Hematopoietic multipotent progenitor cell treated with erythropoietin and hydrocortisone succinate and interleukin-3 and kit ligand, for 15 days (in vitro differentiated cells): ENCODE measurements around the gene ZBTB22.
"Not testable (repeated sequence)": the region's sequence is repeated elsewhere in the genome, so short reads cannot be mapped to it uniquely, and the experiment has no call there.

Experiments
- DNase-seq: peaks from one replicate; pipeline ENCODE4 v3.0.0-alpha.2; 2015; ENCODE audit warnings: low spot score

The ZBTB22 gene, protein sequence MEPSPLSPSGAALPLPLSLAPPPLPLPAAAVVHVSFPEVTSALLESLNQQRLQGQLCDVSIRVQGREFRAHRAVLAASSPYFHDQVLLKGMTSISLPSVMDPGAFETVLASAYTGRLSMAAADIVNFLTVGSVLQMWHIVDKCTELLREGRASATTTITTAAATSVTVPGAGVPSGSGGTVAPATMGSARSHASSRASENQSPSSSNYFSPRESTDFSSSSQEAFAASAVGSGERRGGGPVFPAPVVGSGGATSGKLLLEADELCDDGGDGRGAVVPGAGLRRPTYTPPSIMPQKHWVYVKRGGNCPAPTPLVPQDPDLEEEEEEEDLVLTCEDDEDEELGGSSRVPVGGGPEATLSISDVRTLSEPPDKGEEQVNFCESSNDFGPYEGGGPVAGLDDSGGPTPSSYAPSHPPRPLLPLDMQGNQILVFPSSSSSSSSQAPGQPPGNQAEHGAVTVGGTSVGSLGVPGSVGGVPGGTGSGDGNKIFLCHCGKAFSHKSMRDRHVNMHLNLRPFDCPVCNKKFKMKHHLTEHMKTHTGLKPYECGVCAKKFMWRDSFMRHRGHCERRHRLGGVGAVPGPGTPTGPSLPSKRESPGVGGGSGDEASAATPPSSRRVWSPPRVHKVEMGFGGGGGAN

DNA sequence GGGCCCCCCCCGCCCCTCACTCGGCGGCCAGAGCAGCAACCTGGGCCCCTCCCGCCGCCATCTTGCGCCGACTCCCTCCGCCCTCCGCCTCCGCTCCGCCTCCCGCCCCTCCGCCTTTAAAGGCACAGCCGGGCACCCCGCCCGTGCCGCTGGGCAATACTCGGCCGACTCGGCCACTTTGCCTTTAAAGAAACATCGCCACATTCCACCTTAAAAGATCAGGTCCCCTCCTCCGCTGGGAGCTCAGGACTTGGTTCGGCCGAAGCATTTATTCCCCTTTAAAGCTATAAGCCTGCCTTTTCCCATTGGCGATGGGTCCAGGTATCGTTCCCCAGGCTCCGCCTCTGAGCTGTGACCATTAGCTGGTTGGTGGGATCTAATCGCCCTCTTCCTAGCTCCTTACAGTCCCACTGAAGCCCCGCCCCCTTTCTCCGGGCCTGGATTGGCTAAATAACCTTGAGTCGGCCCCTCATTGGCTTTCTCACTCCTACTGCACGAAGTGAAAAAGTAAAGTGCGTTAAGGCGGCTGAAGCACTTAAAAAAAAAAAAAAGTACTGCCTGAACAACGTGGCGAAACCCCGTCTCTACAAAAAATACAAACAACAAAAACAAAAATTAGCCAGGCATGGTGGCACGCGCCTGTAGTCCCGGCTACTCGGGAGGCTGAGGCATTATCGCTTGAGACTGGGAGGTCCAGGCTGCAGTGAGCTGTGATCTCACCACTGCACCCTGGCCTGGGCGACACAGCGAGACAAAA lies at the start of gene ZBTB22:
ZBTB22 (minus strand) TSS at position 76 of the 757 bp plus-strand sequence. CDS start 828 bp downstream, outside the sequence.
- DNase-seq, result peak; percentile 99

DNA sequence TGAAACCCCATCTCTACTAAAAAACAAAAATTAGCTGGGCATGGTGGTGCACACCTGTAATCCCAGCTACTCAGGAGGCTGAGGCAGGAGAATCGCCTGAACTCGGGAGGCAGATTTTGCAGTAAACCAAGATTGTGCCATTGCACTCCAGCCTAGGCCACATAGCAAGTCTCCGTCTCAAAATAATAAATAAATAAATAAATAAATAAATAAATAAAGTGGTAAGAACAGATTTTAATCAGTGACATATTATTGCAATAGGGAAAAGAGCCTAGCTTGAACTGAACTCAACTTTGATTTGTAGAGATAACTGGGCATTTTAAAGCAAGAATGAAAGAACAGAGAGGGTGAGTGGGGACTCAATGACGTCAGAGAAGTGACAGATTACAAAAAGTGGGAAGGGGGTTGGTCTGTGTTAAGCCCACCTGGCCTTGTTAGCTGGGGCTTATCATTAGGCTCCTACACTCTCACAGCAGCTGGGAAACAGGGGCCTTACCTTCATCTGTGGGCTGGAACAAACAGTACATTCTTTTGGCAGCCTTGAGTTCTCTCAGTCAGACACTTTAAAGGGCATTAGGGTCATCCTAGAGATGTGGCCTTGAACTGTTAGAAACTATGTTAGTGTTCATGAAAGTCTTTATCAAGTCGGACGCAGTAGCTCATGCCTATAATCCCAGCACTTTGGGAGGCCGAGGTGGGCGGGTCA lies 49.6 kb upstream of the ZBTB22 start:
- no peak for DNase-seq

DNA sequence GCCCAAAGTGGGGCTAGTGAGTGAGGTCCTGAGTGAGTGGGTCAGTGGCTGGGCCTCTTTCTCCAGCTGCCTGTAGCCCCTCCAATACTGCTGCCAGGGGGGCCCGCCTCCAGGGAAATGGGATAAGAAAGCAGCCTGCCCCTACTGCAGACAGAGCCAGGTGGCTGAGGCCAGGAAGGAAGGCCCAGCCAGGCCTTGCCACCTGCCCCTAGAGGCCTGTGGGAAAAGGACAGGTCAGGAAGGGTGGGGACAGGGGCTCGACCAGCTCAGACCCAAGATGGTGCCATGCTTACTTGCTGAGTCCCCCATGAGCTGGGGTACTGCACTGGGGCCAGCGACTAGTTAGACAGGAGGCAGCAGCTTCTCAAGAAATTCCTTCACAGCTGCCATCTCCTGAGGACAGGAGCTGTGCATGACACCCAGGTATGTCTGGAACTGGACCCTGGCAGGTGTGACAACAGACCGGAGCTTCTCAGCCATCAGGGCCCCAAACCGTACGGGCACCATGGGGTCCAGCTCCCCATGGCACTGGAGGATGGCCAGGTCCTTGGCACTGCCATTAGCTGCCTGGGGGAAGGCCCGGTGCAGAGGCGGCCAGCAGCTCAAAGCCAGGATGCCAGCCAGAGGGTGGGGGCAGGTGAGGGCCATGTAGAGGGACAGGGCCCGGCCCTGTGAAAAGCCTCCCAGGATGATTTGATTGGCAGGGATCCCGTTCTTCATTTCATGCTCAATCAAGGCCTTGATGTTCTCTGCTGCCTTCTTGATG lies 47.8 kb upstream of the ZBTB22 start:
- not testable (repeated sequence) for DNase-seq

DNA sequence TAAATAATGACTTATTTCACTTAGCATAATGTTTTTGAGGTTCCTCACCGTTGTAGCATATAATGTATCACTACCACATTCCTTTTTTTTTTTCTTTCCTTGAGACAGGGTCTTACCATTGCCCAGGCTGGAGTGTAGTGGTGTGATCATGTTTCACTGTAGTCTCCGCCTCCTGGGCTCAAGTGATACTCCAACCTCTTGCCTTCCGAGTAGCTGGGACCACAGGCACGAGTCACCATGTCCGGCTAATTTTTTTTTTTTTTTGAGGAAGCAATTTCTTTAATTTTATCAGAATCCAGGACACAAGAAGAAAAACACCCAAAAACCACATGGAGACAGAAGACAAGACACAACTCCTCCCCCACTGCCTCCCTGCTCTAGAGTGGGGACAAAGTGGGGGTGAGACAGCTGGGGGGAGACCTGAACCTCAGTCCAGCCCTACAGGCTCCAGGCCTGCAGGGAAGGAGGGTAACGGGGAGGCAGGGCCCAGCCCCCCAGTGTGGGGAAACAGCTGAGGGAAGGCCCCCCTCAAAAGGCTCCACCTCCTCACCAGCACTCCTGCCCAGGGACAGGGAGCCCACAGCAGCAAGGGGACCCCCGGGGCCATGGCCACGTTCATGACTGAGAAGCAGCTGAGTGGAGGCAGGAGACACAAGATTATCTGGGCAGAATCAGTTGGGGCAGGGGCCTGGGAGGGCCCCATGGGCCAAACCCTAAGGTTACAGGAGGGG lies 47.1 kb upstream of the ZBTB22 start:
- not testable (repeated sequence) for DNase-seq

DNA sequence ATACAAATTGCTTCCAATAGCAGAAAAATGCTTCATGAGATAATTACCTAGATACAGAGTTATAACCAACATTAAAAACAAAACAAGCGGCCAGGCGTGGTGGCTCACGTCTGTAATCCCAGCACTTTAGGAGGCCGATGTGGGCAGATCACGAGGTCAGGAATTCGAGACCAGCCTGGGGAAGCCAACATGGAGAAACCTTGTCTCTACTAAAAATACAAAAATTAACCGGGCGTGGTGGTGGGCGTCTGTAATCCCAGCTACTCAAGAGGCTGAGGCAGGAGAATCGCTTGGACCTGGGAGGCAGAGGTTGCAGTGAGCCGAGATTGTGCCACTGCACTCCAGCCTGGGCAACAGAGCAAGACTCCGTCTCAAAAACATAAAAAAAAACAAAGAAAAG lies 45.9 kb upstream of the ZBTB22 start:
- not testable (repeated sequence) for DNase-seq

DNA sequence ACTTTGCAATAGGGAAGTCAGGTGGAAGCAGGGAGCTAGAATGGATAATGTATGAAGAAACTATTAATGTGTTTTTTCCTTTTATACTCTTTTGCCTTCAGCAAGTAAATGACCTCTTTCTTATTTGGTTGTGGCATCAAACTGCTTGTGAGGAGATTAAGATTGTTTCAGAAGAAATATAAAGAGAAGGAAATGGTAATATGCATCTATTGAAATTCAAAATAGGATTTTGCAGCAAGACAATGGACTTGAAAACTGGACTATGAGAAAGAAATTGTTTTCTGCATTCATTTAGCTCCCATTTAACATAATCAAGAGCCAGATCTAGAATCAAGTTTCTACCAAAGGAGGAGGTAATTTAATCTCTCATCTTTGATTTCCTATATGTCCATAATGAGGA lies 41.8 kb upstream of the ZBTB22 start:
- no peak for DNase-seq

DNA sequence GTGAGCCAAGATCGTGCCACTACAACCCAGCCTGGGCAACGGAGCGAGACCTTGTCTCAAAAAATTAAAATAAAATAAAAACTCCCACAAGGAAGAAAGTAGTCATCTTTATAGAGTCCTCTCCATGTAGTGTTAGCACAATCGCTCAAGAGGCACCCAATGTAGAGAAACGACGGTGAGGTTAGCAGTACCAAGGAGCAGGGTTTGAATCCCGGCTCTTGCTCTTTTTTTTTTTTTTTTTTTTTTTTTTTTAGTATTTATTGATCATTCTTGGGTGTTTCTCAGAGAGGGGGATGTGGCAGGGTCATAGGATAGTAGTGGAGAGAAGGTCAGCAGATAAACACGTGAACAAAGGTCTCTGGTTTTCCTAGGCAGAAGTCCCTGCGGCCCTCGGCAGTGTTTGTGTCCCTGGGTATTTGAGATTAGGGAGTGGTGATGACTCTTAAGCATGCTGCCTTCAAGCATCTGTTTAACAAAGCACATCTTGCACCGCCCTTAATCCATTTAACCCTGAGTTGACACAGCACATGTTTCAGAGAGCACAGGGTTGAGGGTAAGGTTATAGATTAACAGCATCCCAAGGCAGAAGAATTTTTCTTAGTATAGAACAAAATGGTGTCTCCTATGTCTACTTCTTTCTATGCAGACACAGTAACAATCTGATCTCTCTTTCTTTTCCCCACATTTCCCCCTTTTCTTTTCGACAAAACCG lies 39.8 kb upstream of the ZBTB22 start:
- peak; percentile 45 for DNase-seq

- no peak for DNase-seq
Measured at GRCh38 chr6:33356295-33356694, 38.8 kb upstream of the ZBTB22 start.

DNA sequence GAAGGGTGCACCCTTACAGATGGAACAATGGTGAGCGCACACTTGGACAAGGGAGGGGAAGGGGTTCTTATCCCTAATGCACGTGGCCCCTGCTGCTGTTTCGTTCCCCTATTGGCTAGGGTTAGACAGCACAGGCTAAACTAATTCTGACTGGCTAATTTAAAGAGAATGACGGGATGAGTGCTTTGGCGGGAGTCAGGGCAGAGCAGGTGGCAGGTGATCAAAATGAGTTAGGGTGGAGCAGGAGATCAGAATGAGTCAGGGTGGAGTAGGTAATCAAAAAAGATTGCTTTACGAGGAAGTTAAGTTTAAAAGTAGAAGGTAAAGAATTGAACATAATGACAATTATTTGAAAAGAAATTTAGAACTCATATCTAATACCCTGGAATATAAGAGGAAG lies 38.3 kb upstream of the ZBTB22 start:
- DNase-seq, result not testable (repeated sequence)

- no peak for DNase-seq
Measured at GRCh38 chr6:33347816-33348215, 30.3 kb upstream of the ZBTB22 start.

DNA sequence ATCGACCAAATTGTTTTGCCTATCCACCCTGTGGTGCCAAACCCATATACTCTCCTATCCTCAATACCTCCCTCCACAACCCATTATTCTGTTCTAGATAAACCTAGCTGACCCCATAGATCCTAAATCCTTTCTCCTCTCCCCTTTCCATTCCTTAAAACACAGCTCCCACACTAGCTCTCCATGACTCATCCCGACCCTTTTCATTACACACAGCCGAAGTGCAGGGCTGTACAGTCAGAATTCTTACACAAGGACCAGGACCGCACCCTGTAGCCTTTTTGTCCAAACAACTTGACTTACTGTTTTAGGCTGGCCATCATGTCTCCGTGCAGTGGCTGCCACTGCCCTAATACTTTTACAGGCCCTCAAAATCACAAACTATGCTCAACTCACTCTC lies 29.4 kb upstream of the ZBTB22 start:
- DNase-seq, result not testable (repeated sequence)

DNA sequence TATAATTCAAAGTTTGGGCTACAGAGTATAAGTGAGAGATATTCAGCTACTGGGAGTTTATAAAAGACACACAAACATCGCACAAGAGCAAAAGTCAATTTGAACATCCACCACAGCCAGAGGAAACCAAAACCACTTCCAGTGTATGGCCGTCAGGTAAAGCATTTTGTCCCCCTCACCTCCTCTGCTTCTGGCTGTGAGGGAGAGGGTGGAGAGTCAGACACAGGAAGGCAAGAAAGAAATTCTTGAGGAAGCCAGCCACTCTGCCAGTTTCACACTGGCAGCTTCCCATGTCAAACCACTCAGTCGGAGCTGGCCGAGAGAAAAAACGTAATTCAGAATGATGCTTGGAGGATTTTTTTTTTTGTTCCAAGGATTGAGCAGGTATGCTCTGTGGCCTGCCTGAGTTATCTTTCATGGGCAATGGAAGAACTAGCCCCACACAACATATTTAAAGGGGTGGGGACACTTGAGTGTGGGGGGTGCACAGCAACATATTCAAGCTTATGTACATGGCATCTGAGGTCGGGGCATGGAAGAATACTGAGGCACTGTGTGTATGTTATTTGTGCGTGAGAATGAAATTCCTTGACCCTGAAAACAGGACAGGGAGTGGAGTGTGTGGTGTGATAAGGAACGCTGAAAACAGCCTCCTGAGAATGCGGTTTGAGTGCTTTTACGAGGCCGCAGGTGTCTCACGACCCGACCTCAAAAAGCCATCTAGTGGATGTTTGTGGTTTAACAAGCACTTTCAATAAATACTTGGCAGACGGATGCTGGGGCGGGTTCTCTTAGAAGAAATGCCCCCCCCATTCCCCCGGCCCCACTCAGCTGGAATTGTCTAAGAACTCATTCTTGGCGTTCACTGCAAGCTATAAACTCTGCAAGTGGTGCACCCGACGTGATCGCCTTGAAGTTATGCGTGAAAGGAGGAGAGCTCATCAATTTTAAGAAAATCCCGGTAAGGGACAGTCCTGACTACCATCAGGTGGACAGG lies 27.5 kb upstream of the ZBTB22 start:
- peak; percentile 84 for DNase-seq

DNA sequence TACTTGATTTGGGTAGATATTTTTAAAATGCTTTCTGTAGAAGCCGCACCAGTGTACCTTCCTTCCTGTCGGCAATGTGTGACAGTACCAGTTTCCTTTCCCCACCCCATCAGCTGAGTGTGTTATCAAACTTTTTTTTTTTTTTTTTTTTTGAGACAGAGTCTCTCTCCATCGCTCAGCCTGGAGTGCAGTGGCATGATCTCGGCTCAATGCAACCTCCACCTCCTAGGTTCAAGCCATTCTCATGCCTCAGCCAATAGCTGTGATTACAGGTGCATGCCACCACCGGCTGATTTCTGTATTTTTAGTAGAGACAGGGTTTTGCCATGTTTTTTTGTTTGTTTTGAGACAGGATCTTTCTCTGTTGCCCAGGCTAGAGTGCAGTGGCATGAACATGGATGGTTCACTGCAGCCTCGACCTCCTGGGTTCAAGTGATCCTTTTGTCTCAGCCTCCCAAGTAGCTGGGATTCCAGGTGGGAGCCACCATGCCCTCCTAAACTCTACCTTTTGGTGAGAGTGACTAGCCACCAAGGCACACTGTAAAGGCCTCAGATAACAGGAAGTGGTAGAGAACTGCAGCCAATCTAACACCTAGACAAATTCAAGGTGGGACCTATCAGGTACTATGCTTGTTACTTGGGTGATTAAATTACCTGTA lies 26.5 kb upstream of the ZBTB22 start:
- DNase-seq, result peak; percentile 23

- not testable (repeated sequence) for DNase-seq
Measured at GRCh38 chr6:33343606-33343952, 26.0 kb upstream of the ZBTB22 start.

DNA sequence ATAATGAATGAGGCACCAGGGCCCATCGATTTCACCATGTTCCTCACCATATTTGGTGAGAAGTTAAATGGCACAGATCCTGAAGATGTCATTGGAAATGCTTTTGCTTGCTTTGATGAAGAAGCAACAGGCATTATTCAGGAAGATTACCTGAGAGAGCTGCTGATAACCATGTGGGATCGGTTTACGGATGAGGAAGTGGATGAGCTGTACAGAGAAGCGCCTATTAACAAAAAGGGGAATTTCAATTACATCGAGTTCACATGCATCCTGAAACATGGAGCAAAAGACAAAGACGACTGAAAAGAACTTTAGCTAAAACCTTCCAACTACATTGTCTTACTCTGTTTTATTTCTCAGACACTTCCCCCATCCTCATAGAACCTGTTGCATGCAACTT lies 21.6 kb upstream of the ZBTB22 start:
- DNase-seq, result no peak

DNA sequence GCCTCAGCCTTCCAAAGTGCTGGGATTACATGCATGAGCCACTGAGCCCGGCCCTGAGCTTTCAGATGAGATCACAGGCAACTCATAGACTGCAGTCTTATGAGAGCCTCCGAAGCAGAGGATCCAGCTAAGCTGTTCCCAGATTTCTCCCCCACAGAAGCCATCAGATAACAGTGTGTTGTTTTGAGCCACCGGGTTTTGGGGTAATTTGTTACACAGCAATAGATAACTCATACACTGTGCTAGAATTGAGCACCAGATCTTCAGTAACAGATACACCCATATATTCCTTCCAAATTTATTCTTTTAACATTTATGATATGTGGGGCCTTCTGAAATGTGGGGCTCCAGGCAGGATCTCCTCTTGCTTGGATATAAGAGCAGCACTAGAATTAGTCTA lies 19.0 kb upstream of the ZBTB22 start:
- DNase-seq, result no peak

DNA sequence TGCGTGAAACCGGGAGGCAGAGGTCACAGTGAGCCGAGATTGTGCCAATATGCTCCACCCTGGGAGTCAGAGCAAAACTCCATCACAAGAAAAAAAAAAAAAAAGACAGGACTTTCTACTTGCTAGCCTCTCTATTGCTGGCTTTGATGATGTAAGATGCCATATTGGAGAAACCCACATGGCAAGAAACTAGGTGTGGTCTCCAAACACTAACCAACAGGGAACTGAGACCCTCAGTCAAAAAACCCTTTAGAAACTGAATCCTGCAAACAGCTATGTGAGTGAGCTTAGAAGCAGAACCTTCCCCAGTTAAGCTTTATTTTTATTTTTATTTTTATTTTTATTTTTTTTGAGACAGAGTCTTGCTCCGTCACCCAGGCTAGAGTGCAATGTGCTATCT lies 18.4 kb upstream of the ZBTB22 start:
- no peak for DNase-seq

- no peak for DNase-seq
Measured at GRCh38 chr6:33333666-33334065, 16.1 kb upstream of the ZBTB22 start.
